LNCaP clone FGC (cell line): Measurements from ENCODE around the gene VPS18.
"Not testable (repeated sequence)": the region's sequence is repeated elsewhere in the genome, so short reads cannot be mapped to it uniquely, and the experiment has no call there.

Experiments used
- DNase-seq: peaks from one replicate; pipeline ENCODE4 v3.0.0-alpha.2; 2011; ENCODE audit warnings: low read depth
- H3K4me3 ChIP-seq: 2 replicates; pipeline ENCODE4 v1.5.1; 2011; ENCODE audit warnings: mild to moderate bottlenecking, low read depth, low read length, control low read depth
- CTCF ChIP-seq: IDR thresholded peaks from 2 replicates; pipeline ENCODE4 v1.5.1; 2012; ENCODE audit warnings: mild to moderate bottlenecking; ENCODE audit not compliant: control insufficient read depth, insufficient read depth; ENCODE audit errors: extremely low read depth

Gene VPS18

GRCh38 chr15:40856746-40857145 is 37.5 kb upstream of the VPS18 start:
- no peak for DNase-seq
- TF ChIP-seq CTCF, result no peak
- no peak overlapping the region for H3K4me3 ChIP-seq

DNA sequence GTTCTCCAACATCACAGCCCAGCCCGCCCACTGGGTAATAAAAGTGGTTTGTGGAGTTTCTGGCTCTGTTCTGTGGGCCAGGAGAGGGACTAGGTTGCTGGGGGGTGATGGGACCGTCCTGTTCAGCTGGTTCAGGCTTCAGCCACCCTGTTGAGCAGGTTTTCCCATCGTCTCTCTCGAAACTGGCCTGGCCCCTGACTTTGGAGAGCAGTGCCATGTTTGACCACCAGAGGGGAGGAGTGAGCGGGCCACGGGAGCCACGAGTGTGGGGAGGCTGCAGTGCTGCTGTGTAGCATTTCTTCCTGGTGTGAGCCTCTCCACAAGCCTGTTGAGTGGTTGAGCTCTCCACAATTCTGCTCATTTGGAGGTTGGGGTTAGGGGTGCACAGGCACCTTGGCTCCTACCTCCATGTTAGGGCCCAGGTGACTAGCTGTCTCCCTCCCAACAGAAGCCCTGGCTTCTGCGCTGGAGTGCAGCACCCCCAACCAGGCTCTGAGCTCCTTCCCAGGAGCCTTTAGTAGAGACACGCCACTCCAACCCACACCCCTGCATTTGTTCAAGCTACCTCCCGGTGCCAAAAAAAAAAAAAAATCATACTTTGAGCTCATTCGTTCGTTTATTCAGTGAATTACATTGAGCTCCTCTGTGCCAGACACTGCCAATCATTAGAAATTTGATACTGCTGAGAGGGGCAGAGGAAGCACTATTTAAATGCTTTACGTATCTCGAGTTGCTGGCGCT is 36.5 kb upstream of the VPS18 start:
- DNase-seq, result peak; percentile 87
- peak; percentile 96 for TF ChIP-seq CTCF
- 0 out of 2 replicates have a peak overlapping the region, but pooled peaks have one; percentile 8 for H3K4me3 ChIP-seq

GRCh38 chr15:40858706-40859105 is 35.5 kb upstream of the VPS18 start:
- H3K4me3 ChIP-seq, result no peak overlapping the region
- DNase-seq, result no peak
- no peak for TF ChIP-seq CTCF

GRCh38 chr15:40859206-40859851 is 34.9 kb upstream of the VPS18 start:
- peak; percentile 77 for TF ChIP-seq CTCF
- DNase-seq, result peak; percentile 60
- H3K4me3 ChIP-seq, result no peak overlapping the region

GRCh38 chr15:40861147-40861546 is 33.1 kb upstream of the VPS18 start:
- not testable (repeated sequence) for DNase-seq, H3K4me3 ChIP-seq

DNA sequence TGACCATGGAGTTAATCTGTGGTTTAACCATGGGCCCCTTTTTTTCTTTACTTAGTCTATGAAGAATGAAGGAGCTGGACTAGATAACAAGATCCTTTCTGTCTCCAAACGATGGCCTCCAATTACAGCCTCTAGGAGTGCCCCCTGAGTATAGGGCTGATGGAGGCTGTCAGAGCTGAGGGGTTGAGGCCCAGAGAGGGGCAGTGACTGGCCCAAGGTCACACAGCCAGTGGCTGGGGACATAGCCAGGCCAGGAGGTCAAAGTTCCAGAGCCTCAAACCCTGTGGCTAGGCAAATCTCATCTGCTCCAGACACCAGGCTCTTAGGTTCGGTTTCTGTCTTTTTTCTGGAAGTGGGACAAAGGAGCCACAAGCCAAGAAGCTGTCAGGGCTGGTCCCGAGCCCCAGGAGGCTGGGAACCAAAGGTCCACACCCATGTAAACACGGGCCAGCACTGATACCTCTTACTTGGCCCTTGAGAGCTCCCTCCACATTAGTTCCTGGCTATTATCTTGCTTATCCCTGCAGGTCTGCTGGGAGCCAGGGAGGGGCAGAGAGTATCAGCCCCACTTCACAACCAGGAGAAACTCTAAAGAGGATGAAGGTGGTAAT is 30.5 kb upstream of the VPS18 start:
- no peak for TF ChIP-seq CTCF
- no peak overlapping the region for H3K4me3 ChIP-seq
- no peak for DNase-seq

DNA sequence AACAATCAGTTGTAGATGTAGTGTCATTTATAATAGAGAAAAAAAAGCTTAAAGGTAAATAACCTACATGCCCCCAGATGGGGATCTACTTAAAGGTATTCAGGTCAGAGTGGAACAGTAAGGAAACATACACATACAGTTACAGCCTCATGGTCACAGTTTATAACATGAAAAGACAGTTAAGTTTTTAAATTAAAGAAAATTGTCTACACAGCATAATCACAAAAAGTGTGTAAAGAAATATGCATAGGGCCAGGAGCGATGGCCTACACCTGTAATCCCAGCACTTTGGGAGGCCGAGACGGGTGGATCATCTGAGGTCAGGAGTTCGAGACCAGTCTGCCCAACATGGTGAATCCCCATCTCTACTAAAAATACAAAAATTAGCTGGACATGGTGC is 27.1 kb upstream of the VPS18 start:
- no peak for DNase-seq
- TF ChIP-seq CTCF, result no peak
- H3K4me3 ChIP-seq, result no peak overlapping the region
